GM12865 (cell line): ENCODE measurements around the gene CCDC15.
"Not testable (repeated sequence)": the region's sequence is repeated elsewhere in the genome, so short reads cannot be mapped to it uniquely, and the experiment has no call there.

Experiments
- DNase-seq: peaks from one replicate; pipeline ENCODE4 v3.0.0; 2010; ENCODE audit warnings: low read depth
- H3K4me3 ChIP-seq: 2 replicates; pipeline ENCODE4 v1.5.1; 2011; ENCODE audit warnings: mild to moderate bottlenecking, low read depth, low read length, control low read depth
- TF ChIP-seq, protein P1 (sequence below): IDR thresholded peaks from 2 replicates; pipeline ENCODE4 v1.5.1; 2011; ENCODE audit warnings: low read length, control low read depth, low read depth, inconsistent platforms; ENCODE audit not compliant: insufficient read depth; ENCODE audit errors: missing control alignments

CCDC15 gene

DNA sequence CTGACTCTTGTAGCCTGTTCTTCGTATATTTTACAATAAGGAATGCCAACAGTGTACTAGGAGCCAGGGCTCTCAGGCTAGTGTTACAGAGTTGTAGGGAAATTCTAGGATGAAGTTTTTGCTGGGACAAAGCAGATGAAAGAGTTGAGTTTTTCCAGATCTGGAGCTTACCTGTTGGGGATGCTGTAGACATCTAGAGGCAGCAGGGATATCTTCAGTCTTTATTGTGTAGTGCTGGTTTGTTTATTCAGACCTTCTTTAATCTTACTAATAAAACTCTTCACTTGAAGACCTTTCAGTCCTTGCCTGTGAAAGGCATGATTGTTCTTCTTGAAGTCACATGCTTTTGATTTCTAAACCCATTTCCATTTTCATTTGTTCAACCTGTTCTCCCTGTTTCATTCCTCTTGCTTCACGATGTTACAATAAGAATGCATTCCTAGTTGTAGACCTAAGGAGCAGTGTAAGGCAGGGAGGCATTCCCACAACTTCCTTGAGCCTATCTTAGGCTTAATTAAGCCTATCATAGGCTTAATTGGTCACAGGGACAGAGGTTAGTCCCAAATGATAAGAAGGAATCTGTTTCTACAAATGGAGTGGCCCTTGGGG lies 101.2 kb downstream of the CCDC15 start:
- no peak overlapping the region for H3K4me3 ChIP-seq
- DNase-seq, result no peak

DNA sequence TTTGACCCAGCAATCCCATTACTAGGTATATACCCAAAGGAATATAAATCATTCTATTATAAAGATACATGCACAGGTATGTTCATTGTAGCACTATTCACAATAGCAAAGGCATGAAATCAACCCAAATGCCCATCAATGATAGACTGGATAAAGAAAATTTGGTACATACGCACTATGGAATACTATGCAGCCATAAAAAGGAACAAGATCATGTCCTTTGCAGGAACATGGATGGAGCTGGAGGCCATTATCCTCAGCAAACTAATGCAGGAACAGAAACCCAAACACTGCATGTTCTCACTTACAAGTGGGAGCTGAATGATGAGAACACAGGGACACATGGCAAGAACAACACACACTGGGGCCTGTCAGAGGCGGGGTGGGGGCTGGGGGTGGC lies 102.1 kb downstream of the CCDC15 start:
- not testable (repeated sequence) for DNase-seq, H3K4me3 ChIP-seq

More for the DNA sequence above, 101.2 kb downstream of the CCDC15 start:
- TF ChIP-seq, protein P1, sequence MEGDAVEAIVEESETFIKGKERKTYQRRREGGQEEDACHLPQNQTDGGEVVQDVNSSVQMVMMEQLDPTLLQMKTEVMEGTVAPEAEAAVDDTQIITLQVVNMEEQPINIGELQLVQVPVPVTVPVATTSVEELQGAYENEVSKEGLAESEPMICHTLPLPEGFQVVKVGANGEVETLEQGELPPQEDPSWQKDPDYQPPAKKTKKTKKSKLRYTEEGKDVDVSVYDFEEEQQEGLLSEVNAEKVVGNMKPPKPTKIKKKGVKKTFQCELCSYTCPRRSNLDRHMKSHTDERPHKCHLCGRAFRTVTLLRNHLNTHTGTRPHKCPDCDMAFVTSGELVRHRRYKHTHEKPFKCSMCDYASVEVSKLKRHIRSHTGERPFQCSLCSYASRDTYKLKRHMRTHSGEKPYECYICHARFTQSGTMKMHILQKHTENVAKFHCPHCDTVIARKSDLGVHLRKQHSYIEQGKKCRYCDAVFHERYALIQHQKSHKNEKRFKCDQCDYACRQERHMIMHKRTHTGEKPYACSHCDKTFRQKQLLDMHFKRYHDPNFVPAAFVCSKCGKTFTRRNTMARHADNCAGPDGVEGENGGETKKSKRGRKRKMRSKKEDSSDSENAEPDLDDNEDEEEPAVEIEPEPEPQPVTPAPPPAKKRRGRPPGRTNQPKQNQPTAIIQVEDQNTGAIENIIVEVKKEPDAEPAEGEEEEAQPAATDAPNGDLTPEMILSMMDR, result no peak

DNA sequence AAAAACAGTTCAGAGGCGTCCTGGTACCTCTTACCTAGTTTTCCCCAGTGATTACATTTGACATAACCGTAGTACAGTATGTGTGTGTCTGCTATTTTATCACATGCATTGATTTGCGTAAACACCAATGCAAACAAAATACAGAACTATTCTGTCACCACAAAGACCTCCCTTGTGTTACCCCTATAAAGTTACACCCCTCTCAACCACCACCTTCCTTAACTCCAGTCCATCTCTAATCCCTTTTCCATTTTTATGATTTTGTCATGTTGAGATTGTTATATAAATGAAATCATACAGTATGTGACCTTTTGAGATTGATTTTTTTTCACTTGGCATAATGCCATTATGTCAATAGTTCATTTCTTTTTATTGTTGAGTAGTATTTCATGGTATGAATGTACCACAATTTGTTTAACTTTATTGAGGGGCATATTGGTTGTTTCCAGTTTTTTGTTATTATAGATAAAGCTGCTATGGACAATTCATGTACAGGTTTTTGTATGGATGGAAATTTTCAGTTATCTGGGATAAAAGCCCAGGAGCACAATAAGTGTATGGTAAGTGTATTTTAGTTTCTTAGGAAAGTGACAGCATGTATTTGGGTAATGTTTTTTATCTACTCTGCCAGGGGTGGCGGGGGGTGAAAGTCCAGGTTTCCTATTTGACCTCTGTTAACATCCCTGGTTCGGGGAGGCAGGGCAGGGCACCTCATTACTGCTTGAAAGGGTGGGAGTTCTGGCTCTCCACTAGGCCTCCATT lies 103.1 kb downstream of the CCDC15 start:
- no peak for DNase-seq
- TF ChIP-seq, protein P1, result no peak
- H3K4me3 ChIP-seq, result no peak overlapping the region

DNA sequence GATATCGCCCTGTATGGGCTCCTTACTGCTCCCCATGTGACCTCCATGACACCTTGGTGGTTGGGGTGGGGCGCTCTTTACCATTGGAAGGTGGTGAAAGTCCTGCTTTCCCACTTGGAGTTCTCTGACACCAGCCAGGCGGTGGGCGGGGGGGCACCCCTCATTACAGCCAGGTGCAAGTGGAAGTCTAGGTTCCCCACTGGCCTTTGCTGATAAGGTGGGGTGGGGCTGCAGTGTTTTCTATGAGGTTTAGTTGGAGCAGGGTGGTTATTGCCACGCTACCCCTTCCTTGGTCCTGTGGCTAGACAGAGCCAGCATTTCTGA lies 103.7 kb downstream of the CCDC15 start:
- no peak overlapping the region for H3K4me3 ChIP-seq
- TF ChIP-seq, protein P1, result no peak
- no peak for DNase-seq

DNA sequence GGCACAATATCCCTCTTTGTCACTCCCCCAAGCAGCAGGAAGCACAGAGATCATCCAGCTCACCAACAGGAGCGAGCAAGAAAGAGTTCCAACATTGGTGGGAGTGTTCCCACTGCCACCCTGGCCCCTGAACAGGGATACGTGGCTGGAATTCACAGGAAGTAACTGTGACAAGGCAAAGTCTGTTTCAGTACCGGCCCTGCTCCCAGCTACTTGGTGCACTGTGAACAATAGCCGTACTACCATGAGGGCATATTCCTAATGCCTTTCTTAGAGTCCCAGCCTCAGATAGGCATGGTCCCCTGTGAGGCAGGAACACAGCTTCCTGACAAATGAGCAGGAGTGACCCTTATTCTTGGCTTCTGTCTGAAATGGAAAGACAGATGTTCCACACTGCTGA lies 107.3 kb downstream of the CCDC15 start:
- no peak for DNase-seq
- TF ChIP-seq, protein P1, result no peak
- H3K4me3 ChIP-seq, result no peak overlapping the region

DNA sequence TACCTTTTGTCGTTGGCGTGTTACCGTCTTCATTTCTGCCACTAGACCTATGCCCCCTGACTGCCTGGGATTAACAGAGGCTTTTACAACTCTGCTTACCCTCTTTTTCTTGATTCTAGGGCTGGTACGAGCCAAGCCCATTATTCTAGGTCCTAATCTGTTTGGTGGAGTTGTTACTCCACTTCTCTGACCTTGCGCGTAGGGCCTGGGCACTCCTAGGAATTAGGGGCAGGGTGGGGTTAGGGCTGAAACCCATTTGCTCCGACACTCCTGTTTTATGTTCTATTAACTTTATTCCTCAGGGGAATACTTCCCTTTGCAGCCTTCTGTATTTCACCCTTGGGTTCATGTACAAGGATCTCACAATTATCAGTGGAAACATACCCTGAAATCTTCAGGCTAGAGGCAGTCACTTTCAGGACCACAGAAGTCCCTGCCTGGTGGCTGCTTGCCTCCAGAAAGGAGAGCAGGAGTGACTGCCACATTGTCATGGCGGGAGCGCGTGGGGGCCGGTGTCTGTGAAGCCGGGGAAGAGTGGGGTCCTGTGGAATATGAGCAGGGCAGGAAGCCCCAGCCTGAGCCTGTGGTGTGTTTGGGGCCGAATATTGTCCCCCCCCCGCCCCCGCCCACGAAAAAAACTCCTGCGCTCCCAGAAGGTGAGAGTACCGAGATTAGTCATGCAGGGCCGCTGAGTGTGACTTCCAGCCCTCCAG lies 108.4 kb downstream of the CCDC15 start:
- DNase-seq, result no peak
- peak overlapping the region; percentile 81 for H3K4me3 ChIP-seq
- TF ChIP-seq, protein P1, result no peak

DNA sequence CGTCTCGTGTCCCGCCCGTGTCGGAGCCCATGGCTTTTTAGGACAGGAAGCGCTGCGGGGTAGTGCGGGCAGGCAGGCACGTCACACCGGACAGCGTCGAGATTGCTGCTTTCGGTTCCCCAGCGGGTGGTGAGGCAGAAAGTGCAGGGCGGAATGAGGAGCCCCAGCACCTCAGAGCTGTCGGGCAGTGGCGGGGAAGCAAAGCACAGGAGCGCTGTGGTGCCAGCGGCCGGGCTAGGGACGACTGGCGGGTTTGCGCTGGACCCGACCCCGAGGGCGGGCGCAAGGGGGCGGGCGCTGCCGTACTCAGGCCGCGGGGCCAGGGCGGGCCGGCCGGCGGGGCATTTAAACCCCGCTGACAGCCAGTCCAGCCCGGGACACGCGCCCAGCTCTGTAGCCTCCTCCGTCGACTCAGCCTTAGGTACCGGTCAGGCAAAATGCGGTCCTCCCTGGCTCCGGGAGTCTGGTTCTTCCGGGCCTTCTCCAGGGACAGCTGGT lies 109.0 kb downstream of the CCDC15 start, which contains the start of gene SLC37A2:
TSS of gene SLC37A2 (plus strand) at position 375 of the 498 bp plus-strand sequence. CDS start at position 438, 63 bp downstream.
- peak; percentile 87 for DNase-seq
- H3K4me3 ChIP-seq, result peak within 1 kb of the TSS; percentile 81
- TF ChIP-seq, protein P1, result no peak
